HS-5 (cell line): ENCODE results near the gene SARS2.
"Not testable (repeated sequence)": the region's sequence is repeated elsewhere in the genome, so short reads cannot be mapped to it uniquely, and the experiment has no call there.

Experiments used
- DNase-seq: peaks from one replicate; pipeline ENCODE4 v3.0.0-alpha.2; 2012; ENCODE audit warnings: low read depth

Gene SARS2

GRCh38 chr19:38946229-38947010 is 15.9 kb upstream of the SARS2 start:
- DNase-seq: no peak

- DNase-seq: no peak
Measured at GRCh38 chr19:38945562-38946228, 15.1 kb upstream of the SARS2 start.

GRCh38 chr19:38944981-38945506 is 14.5 kb upstream of the SARS2 start:
- no peak for DNase-seq

- DNase-seq: no peak
Measured at GRCh38 chr19:38942471-38943181, 12.1 kb upstream of the SARS2 start.

- DNase-seq: no peak
Measured at GRCh38 chr19:38941979-38942378, 11.4 kb upstream of the SARS2 start.

GRCh38 chr19:38941466-38941865 is 10.9 kb upstream of the SARS2 start:
- DNase-seq: not testable (repeated sequence)

GRCh38 chr19:38939957-38940356 is 9.4 kb upstream of the SARS2 start:
- DNase-seq: no peak

GRCh38 chr19:38933544-38933943 is 3.0 kb upstream of the SARS2 start:
- no peak for DNase-seq

GRCh38 chr19:38932425-38933179 is 2.0 kb upstream of the SARS2 start:
- no peak for DNase-seq

- DNase-seq: no peak
Measured at GRCh38 chr19:38931521-38931793, 894 bp upstream of the SARS2 start.

- DNase-seq: peak; percentile 97
Measured at GRCh38 chr19:38930776-38931520, 385 bp upstream of the SARS2 start, which contains the start of gene MRPS12. MRPS12 (plus strand) TSS chr19:38930944; CDS start chr19:38931295, 351 bp downstream.

- DNase-seq: no peak
Measured at GRCh38 chr19:38928391-38929001, 2.1 kb downstream of the SARS2 start.

GRCh38 chr19:38924388-38924787 is 6.2 kb downstream of the SARS2 start:
- DNase-seq: no peak

- DNase-seq: no peak
Measured at GRCh38 chr19:38922482-38922881, 8.1 kb downstream of the SARS2 start.

GRCh38 chr19:38921420-38922274 is 8.9 kb downstream of the SARS2 start:
- DNase-seq: no peak

- DNase-seq: no peak
Measured at GRCh38 chr19:38920602-38921419, 9.8 kb downstream of the SARS2 start.

- DNase-seq: no peak
Measured at GRCh38 chr19:38919837-38920601, 10.5 kb downstream of the SARS2 start.

- DNase-seq: no peak
Measured at GRCh38 chr19:38918526-38918925, 12.0 kb downstream of the SARS2 start.
